22Rv1 (cell line): ENCODE measurements around the gene VPS37B.

ENCODE experiments used
- CTCF ChIP-seq: fragments of 450-650 bp; IDR thresholded peaks from 2 replicates; pipeline ENCODE4 v1.5.1; 2017; ENCODE audit warnings: mild to moderate bottlenecking
- ZFX ChIP-seq: fragments of 450-650 bp; IDR thresholded peaks from 2 replicates; pipeline ENCODE4 v1.6.1; 2017; ENCODE audit warnings: antibody characterized with exemption, borderline replicate concordance

- TF ChIP-seq CTCF (no peak), ZFX (no peak)
These were observed 76.6 kb downstream of the VPS37B start for GRCh38 chr12:122819209-122819785.
